ENCODE data around the gene AP4M1.
"Not testable (repeated sequence)": the region's sequence is repeated elsewhere in the genome, so short reads cannot be mapped to it uniquely, and the experiment has no call there.

Gene AP4M1

GRCh38 chr7:100130608-100131453 is 29.4 kb downstream of the AP4M1 start:
- DNase-seq (ENCODE audit: low read depth in 2 of 2) = no peak

GRCh38 chr7:100132126-100132525 is 30.7 kb downstream of the AP4M1 start:
- DNase-seq (ENCODE audit: low read depth in 2 of 2) = no peak

GRCh38 chr7:100132697-100133151 is 31.3 kb downstream of the AP4M1 start:
- DNase-seq (ENCODE audit: low read depth in 2 of 2) = peak; percentile 30 to 34

- no peak for DNase-seq (ENCODE audit: low read depth in 2 of 2)
Observed at GRCh38 chr7:100137851-100138760, 36.7 kb downstream of the AP4M1 start.

- no peak for DNase-seq (ENCODE audit: low read depth in 2 of 2)
Observed at GRCh38 chr7:100141555-100141949, 40.1 kb downstream of the AP4M1 start.

GRCh38 chr7:100142461-100142860 is 41.0 kb downstream of the AP4M1 start:
- no peak for DNase-seq (ENCODE audit: low read depth in 2 of 2)

- not testable (repeated sequence) for DNase-seq (ENCODE audit: low read depth in 2 of 2)
Observed at GRCh38 chr7:100146350-100146749, 44.9 kb downstream of the AP4M1 start.

GRCh38 chr7:100147278-100147677 is 45.8 kb downstream of the AP4M1 start:
- DNase-seq (ENCODE audit: low read depth in 2 of 2) = no peak

- no peak for DNase-seq (ENCODE audit: low read depth in 2 of 2)
Observed at GRCh38 chr7:100148225-100148558, 46.7 kb downstream of the AP4M1 start.

GRCh38 chr7:100148559-100149328 is 47.3 kb downstream of the AP4M1 start, which contains the start of gene LAMTOR4:
Gene LAMTOR4 (plus strand): TSS chr7:100148918. CDS start chr7:100148973, 55 bp downstream.
- DNase-seq (ENCODE audit: low read depth in 2 of 2) = peak; percentile 96 to 97

GRCh38 chr7:100152404-100152803 is 51.0 kb downstream of the AP4M1 start:
- DNase-seq (ENCODE audit: low read depth in 2 of 2) = no peak

GRCh38 chr7:100152937-100153666 is 51.7 kb downstream of the AP4M1 start:
- no peak for DNase-seq (ENCODE audit: low read depth in 2 of 2)

- DNase-seq (ENCODE audit: low read depth in 2 of 2) = no peak
Observed at GRCh38 chr7:100153708-100154535, 52.5 kb downstream of the AP4M1 start.

- no peak for DNase-seq (ENCODE audit: low read depth in 2 of 2)
Observed at GRCh38 chr7:100154651-100155491, 53.4 kb downstream of the AP4M1 start.

GRCh38 chr7:100155553-100156317 is 54.3 kb downstream of the AP4M1 start:
- DNase-seq (ENCODE audit: low read depth in 2 of 2) = no peak

- DNase-seq (ENCODE audit: low read depth in 2 of 2) = no peak
Observed at GRCh38 chr7:100156331-100157068, 55.1 kb downstream of the AP4M1 start.

GRCh38 chr7:100157069-100157333 is 55.6 kb downstream of the AP4M1 start:
- no peak for DNase-seq (ENCODE audit: low read depth in 2 of 2)

All from fibroblast of skin of left quadriceps (primary cell).